SK-N-SH (cell line): Measurements from ENCODE around the gene ELMO2. TPM values are rescaled to one million over a fixed set of nuclear protein-coding genes. Genes with fewer than 3 reads are reported as not detected.

Experiments
- CTCF ChIA-PET: fragments of 300-600, 350-600 bp; formaldehyde crosslinking; extraction: SDS; loops from one replicate; lab custom pipeline; 2021; lab: Yijun Ruan, JAX
- POLR2A ChIA-PET: fragments of 350-600 bp; sonication (Branson Sonifier 250); formaldehyde crosslinking; extraction: SDS; loops from one replicate; lab custom pipeline; 2020; ENCODE audit warnings: antibody characterized with exemption, inconsistent platforms; lab: Yijun Ruan, JAX
- DNase-seq: peaks from one replicate; pipeline ENCODE4 v3.0.0; 2012
- H2AFZ ChIP-seq: fragments of 200-600 bp; sonication (generic); 2 replicates; pipeline ENCODE4 v1.8.1; 2016; ENCODE audit warnings: antibody characterized with exemption, mild to moderate bottlenecking, low read depth
- H3F3A ChIP-seq: fragments of 200-600 bp; sonication (generic); replicated peaks from 2 replicates; pipeline ENCODE3; 2016; ENCODE audit warnings: antibody characterized with exemption, mild to moderate bottlenecking; ENCODE audit not compliant: insufficient read depth
- H3K27ac ChIP-seq, 2 experiments: fragments of 200-500 bp in 1 of 2; fragments of 200-600 bp in 1 of 2; sonication (Bioruptor generic) in 1 of 2; sonication (generic), shearing (Covaris generic) in 1 of 2; 2 replicates each; pipeline versions ENCODE4 v1.5.1 to v1.6.1; 2014 to 2016; ENCODE audit warnings: low read depth in 2 of 2, inconsistent platforms in 1 of 2, low read length in 1 of 2, mild to moderate bottlenecking in 1 of 2, mixed read lengths in 1 of 2
- H3K27me3 ChIP-seq: fragments of 200-600 bp; sonication (generic), shearing (Covaris generic); 2 replicates; pipeline ENCODE4 v1.6.1; 2016; ENCODE audit warnings: mixed run types; ENCODE audit not compliant: insufficient read depth
- H3K36me3 ChIP-seq, 2 experiments: fragments of 200-500 bp in 1 of 2; fragments of 200-600 bp in 1 of 2; sonication (Bioruptor generic) in 1 of 2; sonication (generic) in 1 of 2; replicated peaks in 1 of 2; 2 replicates each; pipeline versions ENCODE3 to v1.5.1; 2014 to 2016; ENCODE audit warnings: low read length in 1 of 2, mild to moderate bottlenecking in 1 of 2; ENCODE audit not compliant: insufficient read depth in 2 of 2, control insufficient read depth in 1 of 2
- H3K4me1 ChIP-seq, 2 experiments: fragments of 200-500 bp in 1 of 2; fragments of 200-600 bp in 1 of 2; sonication (Bioruptor generic) in 1 of 2; sonication (generic), shearing (Covaris generic) in 1 of 2; 2 replicates each; pipeline versions ENCODE4 v1.5.1 to v1.6.1; 2014 to 2016; ENCODE audit warnings: low read depth in 1 of 2, low read length in 1 of 2, mixed run types in 1 of 2; ENCODE audit not compliant: insufficient read depth in 2 of 2, control insufficient read depth in 1 of 2
- H3K4me2 ChIP-seq: fragments of 200-600 bp; sonication (generic), shearing (Covaris generic); 2 replicates; pipeline ENCODE4 v1.6.1; 2017; ENCODE audit warnings: mixed run types
- H3K4me3 ChIP-seq, 2 experiments: fragments of 200-500 bp in 1 of 2; fragments of 200-600 bp in 1 of 2; sonication (Bioruptor generic) in 1 of 2; sonication (generic), shearing (Covaris generic) in 1 of 2; 2 replicates each; pipeline versions ENCODE4 v1.5.1 to v1.8.1; 2014 to 2016; ENCODE audit warnings: low read depth in 2 of 2, inconsistent platforms in 1 of 2, low read length in 1 of 2, mild to moderate bottlenecking in 1 of 2, mixed read lengths in 1 of 2, moderate library complexity in 1 of 2
- H3K79me2 ChIP-seq: fragments of 200-600 bp; sonication (generic); 2 replicates; pipeline ENCODE4 v1.8.1; 2017; ENCODE audit warnings: mild to moderate bottlenecking; ENCODE audit not compliant: insufficient read depth
- H3K9ac ChIP-seq: fragments of 200-600 bp; sonication (generic); 2 replicates; pipeline ENCODE4 v1.6.1; 2017; ENCODE audit warnings: mixed run types
- H3K9me2 ChIP-seq: fragments of 200-600 bp; sonication (generic); 2 replicates; pipeline ENCODE4 v1.6.1; 2017; ENCODE audit warnings: mixed run types
- H3K9me3 ChIP-seq: fragments of 200-600 bp; sonication (generic); 2 replicates; pipeline ENCODE4 v1.6.1; 2017; ENCODE audit warnings: mixed run types, mild to moderate bottlenecking, moderate library complexity
- H4K20me1 ChIP-seq: fragments of 200-600 bp; sonication (generic); 2 replicates; pipeline ENCODE4 v1.6.1; 2017; ENCODE audit warnings: mild to moderate bottlenecking, mixed run types; ENCODE audit not compliant: insufficient read depth
- CHD2 ChIP-seq: fragments of 150-350 bp; IDR thresholded peaks from 2 replicates; pipeline ENCODE4 v1.6.1; 2018; ENCODE audit warnings: low read length; ENCODE audit not compliant: partially characterized antibody
- ELF1 ChIP-seq: IDR thresholded peaks from 2 replicates; pipeline ENCODE4 v1.4.0; 2012
- FOSL2 ChIP-seq: IDR thresholded peaks from 2 replicates; pipeline ENCODE4 v1.4.0; 2012; ENCODE audit warnings: low read depth, mild to moderate bottlenecking, moderate library complexity, borderline replicate concordance
- FOXJ3 ChIP-seq: sonication (generic); formaldehyde crosslinking; IDR thresholded peaks from 2 replicates; pipeline ENCODE4 v1.5.1; 2020; ENCODE audit warnings: mild to moderate bottlenecking, missing genetic modification reagents
- FOXM1 ChIP-seq: IDR thresholded peaks from 2 replicates; pipeline ENCODE4 v1.4.0; 2012; ENCODE audit warnings: low read depth, mild to moderate bottlenecking
- GABPA ChIP-seq: IDR thresholded peaks from 2 replicates; pipeline ENCODE4 v1.4.0; 2012; ENCODE audit warnings: low read depth, mild to moderate bottlenecking
- JUND ChIP-seq: IDR thresholded peaks from 2 replicates; pipeline ENCODE4 v1.4.0; 2012
- MXI1 ChIP-seq: IDR thresholded peaks from 2 replicates; pipeline ENCODE4 v1.6.1; 2012; ENCODE audit warnings: mild to moderate bottlenecking, low read depth, low read length, improper control_type of control experiment
- NFIC ChIP-seq: IDR thresholded peaks from 2 replicates; pipeline ENCODE4 v1.4.0; 2012; ENCODE audit warnings: borderline replicate concordance
- POLR2AphosphoS5 ChIP-seq: IDR thresholded peaks from 2 replicates; pipeline ENCODE4 v1.6.1; 2012; ENCODE audit warnings: low read depth, low read length
- RAD21 ChIP-seq: IDR thresholded peaks from 2 replicates; pipeline ENCODE4 v1.6.1; 2012; ENCODE audit warnings: mild to moderate bottlenecking, low read length
- SIN3A ChIP-seq: IDR thresholded peaks from 2 replicates; pipeline ENCODE4 v1.6.1; 2012; ENCODE audit warnings: low read depth, mild to moderate bottlenecking, low read length, moderate library complexity, borderline replicate concordance
- YY1 ChIP-seq: IDR thresholded peaks from 2 replicates; pipeline ENCODE4 v1.4.0; 2012; ENCODE audit warnings: low read depth, mild to moderate bottlenecking
- WGBS: methylation state at CpG from one replicate; pipeline ENCODE4 v1.1.6; 2017; ENCODE audit warnings: low lambda C conversion rate; 5-methylcytosine and 5-hydroxymethylcytosine counted together
- polyA plus RNA-seq, 3 experiments: library from polyadenylated mRNA; depleted of rRNA; stranded (reverse); fragments of >200 nt; gene quantifications; 2 replicates each; pipeline ENCODE4 v1.2.3, GENCODE V29; 2012
- TF ChIP-seq, protein P1 (sequence below): fragments of 150-350 bp; IDR thresholded peaks from 2 replicates; pipeline ENCODE4 v1.6.1; 2016; ENCODE audit warnings: mild to moderate bottlenecking, low read depth, low read length
- TF ChIP-seq, protein P2 (sequence below): IDR thresholded peaks from 2 replicates; pipeline ENCODE4 v1.6.1; 2012; ENCODE audit warnings: mild to moderate bottlenecking, low read depth, low read length, moderate library complexity
- TF ChIP-seq, protein P3 (sequence below): IDR thresholded peaks from 2 replicates; pipeline ENCODE4 v1.4.0; 2012; ENCODE audit warnings: low read depth, borderline replicate concordance
- TF ChIP-seq, protein P4 (sequence below): fragments of 200-600 bp; sonication (generic); IDR thresholded peaks from 2 replicates; pipeline ENCODE4 v1.6.1; 2017; ENCODE audit warnings: antibody characterized with exemption, mild to moderate bottlenecking, moderate library complexity

The ELMO2 gene
- polyA plus RNA-seq, 1 of the 3 experiments (the other 2 are of a cell fraction) = 32.1 TPM

DNA sequence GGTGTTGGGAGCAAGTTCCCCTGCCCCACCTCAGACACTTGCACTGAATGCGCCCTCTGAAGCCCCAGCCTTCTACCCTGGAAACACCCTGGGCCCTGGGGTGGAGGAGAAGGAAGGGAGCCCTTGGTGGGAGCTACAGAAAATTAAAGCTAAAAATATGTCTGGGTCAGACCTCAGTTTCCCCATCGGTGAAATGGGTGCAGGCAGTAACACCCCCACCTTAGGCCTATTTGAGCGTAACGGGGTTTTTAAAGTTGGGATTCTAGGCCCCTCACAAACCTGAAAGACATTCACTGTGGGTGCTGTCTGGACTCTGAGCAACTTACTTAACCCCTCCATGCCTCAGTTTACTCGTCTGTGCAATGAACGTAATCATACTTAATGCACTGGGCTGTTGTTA, 78.9 kb downstream of the ELMO2 start:
- POLR2A ChIA-PET = interaction anchor here (1.1 kb wide), 1 partner anchor 17 kb away, joined by 3 read pairs; no protein-coding TSS in a partner anchor
- H3K9me3 ChIP-seq = no peaks in the 10 kb centered on the region
- H3K4me2 ChIP-seq = no peak overlapping the region
- H3K27me3 ChIP-seq = no peaks in the 10 kb centered on the region
- H3K27ac ChIP-seq = no peak overlapping the region
- no peak overlapping the region for H3K4me3 ChIP-seq
- TF ChIP-seq NFIC (no peak), POLR2AphosphoS5 (no peak), ELF1 (no peak)
- no peaks in the 10 kb centered on the region for H4K20me1 ChIP-seq
- no peak for DNase-seq
- no peaks in the 10 kb centered on the region for H3K9me2 ChIP-seq
- H3K9ac ChIP-seq = no peak overlapping the region
- no peaks in the 10 kb centered on the region for H3K36me3 ChIP-seq
- no peaks in the 10 kb centered on the region for H3K79me2 ChIP-seq
- WGBS = 68% methylated on average over 4 of the region's 6 CpGs
- peaks cover 0 to 43% of the 10 kb centered on the region in 2 experiments; a peak in 1 of 4 replicates for H3K4me1 ChIP-seq
- no peak overlapping the region for H2AFZ ChIP-seq
- no peaks in the 10 kb centered on the region for H3F3A ChIP-seq
- CTCF ChIA-PET = interaction anchor here (1.9 to 6.4 kb wide), 5 partner anchors 21 to 199 kb away, joined by 4 to 51 read pairs (median 30); partner anchors contain the start of gene CDH22

DNA sequence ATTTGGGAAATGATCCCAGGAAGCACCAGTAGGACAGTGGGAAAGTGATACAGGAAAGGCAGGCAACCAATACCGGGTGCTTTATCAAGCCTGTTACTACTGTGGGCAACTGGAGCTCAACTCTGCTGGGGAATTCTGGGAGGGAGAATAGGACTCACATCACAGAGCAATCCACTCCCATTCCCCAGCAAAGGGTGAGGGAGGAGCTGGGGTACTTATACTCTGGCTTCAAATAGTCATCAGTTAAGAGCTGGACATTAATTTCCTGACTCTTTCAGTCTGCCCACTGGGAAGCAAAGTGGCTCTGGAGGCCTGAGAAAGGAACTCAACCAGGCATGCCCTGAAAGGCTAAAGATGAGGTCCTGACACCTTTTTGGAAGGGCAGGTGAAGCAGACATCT, 80.6 kb downstream of the ELMO2 start:
- Histone ChIP-seq H3K9me3 (no peaks in the 10 kb centered on the region), H3K4me1 (peaks cover 0 to 26% of the 10 kb centered on the region in 2 experiments; a peak in 1 of 4 replicates), H4K20me1 (no peaks in the 10 kb centered on the region), H3K9me2 (no peaks in the 10 kb centered on the region), H3K36me3 (no peaks in the 10 kb centered on the region), H3F3A (no peaks in the 10 kb centered on the region), H3K4me2 (no peak overlapping the region), H3K9ac (no peak overlapping the region), H3K4me3 (no peak overlapping the region), H3K27me3 (no peaks in the 10 kb centered on the region), H3K79me2 (no peaks in the 10 kb centered on the region), H2AFZ (no peak overlapping the region), H3K27ac (no peak overlapping the region)
- 67% methylated on average over 1 of the region's 1 CpG for WGBS
- TF ChIP-seq YY1 = no peak
- TF ChIP-seq, protein P1, sequence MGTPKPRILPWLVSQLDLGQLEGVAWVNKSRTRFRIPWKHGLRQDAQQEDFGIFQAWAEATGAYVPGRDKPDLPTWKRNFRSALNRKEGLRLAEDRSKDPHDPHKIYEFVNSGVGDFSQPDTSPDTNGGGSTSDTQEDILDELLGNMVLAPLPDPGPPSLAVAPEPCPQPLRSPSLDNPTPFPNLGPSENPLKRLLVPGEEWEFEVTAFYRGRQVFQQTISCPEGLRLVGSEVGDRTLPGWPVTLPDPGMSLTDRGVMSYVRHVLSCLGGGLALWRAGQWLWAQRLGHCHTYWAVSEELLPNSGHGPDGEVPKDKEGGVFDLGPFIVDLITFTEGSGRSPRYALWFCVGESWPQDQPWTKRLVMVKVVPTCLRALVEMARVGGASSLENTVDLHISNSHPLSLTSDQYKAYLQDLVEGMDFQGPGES = no peak
- TF ChIP-seq JUND = no peak
- TF ChIP-seq CHD2 = no peak
- no peak for TF ChIP-seq NFIC
- TF ChIP-seq RAD21 = no peak
- TF ChIP-seq MXI1 = no peak
- no peak for TF ChIP-seq SIN3A
- TF ChIP-seq, protein P2, sequence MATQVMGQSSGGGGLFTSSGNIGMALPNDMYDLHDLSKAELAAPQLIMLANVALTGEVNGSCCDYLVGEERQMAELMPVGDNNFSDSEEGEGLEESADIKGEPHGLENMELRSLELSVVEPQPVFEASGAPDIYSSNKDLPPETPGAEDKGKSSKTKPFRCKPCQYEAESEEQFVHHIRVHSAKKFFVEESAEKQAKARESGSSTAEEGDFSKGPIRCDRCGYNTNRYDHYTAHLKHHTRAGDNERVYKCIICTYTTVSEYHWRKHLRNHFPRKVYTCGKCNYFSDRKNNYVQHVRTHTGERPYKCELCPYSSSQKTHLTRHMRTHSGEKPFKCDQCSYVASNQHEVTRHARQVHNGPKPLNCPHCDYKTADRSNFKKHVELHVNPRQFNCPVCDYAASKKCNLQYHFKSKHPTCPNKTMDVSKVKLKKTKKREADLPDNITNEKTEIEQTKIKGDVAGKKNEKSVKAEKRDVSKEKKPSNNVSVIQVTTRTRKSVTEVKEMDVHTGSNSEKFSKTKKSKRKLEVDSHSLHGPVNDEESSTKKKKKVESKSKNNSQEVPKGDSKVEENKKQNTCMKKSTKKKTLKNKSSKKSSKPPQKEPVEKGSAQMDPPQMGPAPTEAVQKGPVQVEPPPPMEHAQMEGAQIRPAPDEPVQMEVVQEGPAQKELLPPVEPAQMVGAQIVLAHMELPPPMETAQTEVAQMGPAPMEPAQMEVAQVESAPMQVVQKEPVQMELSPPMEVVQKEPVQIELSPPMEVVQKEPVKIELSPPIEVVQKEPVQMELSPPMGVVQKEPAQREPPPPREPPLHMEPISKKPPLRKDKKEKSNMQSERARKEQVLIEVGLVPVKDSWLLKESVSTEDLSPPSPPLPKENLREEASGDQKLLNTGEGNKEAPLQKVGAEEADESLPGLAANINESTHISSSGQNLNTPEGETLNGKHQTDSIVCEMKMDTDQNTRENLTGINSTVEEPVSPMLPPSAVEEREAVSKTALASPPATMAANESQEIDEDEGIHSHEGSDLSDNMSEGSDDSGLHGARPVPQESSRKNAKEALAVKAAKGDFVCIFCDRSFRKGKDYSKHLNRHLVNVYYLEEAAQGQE = no peak
- no peak for TF ChIP-seq FOSL2
- TF ChIP-seq GABPA = no peak
- TF ChIP-seq FOXM1 = no peak
- TF ChIP-seq ELF1 = no peak
- TF ChIP-seq POLR2AphosphoS5 = no peak
- no peak for TF ChIP-seq FOXJ3 (CRISPR knock-in tag)
- TF ChIP-seq, protein P3, sequence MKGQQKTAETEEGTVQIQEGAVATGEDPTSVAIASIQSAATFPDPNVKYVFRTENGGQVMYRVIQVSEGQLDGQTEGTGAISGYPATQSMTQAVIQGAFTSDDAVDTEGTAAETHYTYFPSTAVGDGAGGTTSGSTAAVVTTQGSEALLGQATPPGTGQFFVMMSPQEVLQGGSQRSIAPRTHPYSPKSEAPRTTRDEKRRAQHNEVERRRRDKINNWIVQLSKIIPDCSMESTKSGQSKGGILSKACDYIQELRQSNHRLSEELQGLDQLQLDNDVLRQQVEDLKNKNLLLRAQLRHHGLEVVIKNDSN = no peak
- TF ChIP-seq, protein P4, sequence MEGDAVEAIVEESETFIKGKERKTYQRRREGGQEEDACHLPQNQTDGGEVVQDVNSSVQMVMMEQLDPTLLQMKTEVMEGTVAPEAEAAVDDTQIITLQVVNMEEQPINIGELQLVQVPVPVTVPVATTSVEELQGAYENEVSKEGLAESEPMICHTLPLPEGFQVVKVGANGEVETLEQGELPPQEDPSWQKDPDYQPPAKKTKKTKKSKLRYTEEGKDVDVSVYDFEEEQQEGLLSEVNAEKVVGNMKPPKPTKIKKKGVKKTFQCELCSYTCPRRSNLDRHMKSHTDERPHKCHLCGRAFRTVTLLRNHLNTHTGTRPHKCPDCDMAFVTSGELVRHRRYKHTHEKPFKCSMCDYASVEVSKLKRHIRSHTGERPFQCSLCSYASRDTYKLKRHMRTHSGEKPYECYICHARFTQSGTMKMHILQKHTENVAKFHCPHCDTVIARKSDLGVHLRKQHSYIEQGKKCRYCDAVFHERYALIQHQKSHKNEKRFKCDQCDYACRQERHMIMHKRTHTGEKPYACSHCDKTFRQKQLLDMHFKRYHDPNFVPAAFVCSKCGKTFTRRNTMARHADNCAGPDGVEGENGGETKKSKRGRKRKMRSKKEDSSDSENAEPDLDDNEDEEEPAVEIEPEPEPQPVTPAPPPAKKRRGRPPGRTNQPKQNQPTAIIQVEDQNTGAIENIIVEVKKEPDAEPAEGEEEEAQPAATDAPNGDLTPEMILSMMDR = no peak
- CTCF ChIA-PET = interaction anchor here (0.8 to 6.4 kb wide), 12 partner anchors 9 to 312 kb away, joined by 3 to 51 read pairs (median 7); partner anchors contain the start of gene CDH22
- DNase-seq = no peak
- POLR2A ChIA-PET = no interaction called here
